Left lung (tissue), 10 donors: ENCODE measurements around the gene ATG13. TPM values are rescaled to one million over a fixed set of nuclear protein-coding genes. Genes with fewer than 3 reads are reported as not detected.

ENCODE experiments used
- ATAC-seq: fragments of 200-7000 bp; cut with Tn5 transposase; one replicate; pipeline ENCODE4 v1.9.1; 2020; ENCODE audit warnings: moderate library complexity
- DNase-seq, 4 donors: peaks; one replicate each; pipeline ENCODE4 v3.0.0-alpha.2; 2013 to 2020
- H3K27ac ChIP-seq, 2 donors: fragments of 200-600 bp; sonication (generic) in 1 of 2; one replicate each; pipeline versions ENCODE4 v1.5.0 to v1.8.0; 2020 to 2021
- H3K27me3 ChIP-seq, 2 donors: fragments of 200-600 bp; sonication (generic) in 1 of 2; one replicate each; pipeline versions ENCODE4 v1.5.0 to v1.8.0; 2020 to 2021
- H3K36me3 ChIP-seq, 2 donors: fragments of 200-600 bp; sonication (generic) in 1 of 2; one replicate each; pipeline versions ENCODE4 v1.5.0 to v1.8.0; 2020 to 2021
- H3K4me1 ChIP-seq, 2 donors: fragments of 200-600 bp; one replicate each; pipeline ENCODE4 v1.8.0; 2021
- H3K4me3 ChIP-seq, 2 donors: fragments of 200-600 bp; sonication (generic) in 1 of 2; one replicate each; pipeline versions ENCODE4 v1.5.0 to v1.8.0; 2020 to 2021; ENCODE audit warnings: mild to moderate bottlenecking in 1 of 2
- H3K9me3 ChIP-seq, 2 donors: fragments of 200-600 bp; sonication (generic) in 1 of 2; one replicate each; pipeline versions ENCODE4 v1.5.0 to v1.8.0; 2020 to 2021
- intact Hi-C, 2 donors: fragments of 100-400 bp; cut with DNase I; formaldehyde crosslinking; loops; one replicate each; pipeline versions ENCODE4 v1.11.2 to v1.14.2; 2022
- polyA plus RNA-seq, 6 donors: library from polyadenylated mRNA; unstranded; fragments of 120-200 nt; gene quantifications; one replicate each; pipeline ENCODE4 v1.2.1, GENCODE V29; 2013; ENCODE audit not compliant: insufficient read length in 6 of 6
- total RNA-seq, 2 donors: library from RNA; stranded (reverse); fragmentation: NEBNext Ultra II Directional; extraction: Animal tissue kit (Norgen Biotek cat#: 25700); gene quantifications; one replicate each; pipeline ENCODE4 v1.2.1, GENCODE V29; 2021
- TF ChIP-seq, protein P1 (sequence below), 2 donors: fragments of 200-600 bp; sonication (generic) in 1 of 2; IDR thresholded peaks; one replicate each; pipeline versions ENCODE4 v1.5.0 to v1.8.0; 2021; ENCODE audit warnings: antibody characterized with exemption in 2 of 2
- donor health status: DM: no; HTN: yes; CAD: no.
- donor health status: DM: no; HTN: no; CAD: no.

ATG13 gene
- total and polyA plus RNA-seq, 8 donors, result 47.1 to 58.2 (median 52.3) TPM

DNA sequence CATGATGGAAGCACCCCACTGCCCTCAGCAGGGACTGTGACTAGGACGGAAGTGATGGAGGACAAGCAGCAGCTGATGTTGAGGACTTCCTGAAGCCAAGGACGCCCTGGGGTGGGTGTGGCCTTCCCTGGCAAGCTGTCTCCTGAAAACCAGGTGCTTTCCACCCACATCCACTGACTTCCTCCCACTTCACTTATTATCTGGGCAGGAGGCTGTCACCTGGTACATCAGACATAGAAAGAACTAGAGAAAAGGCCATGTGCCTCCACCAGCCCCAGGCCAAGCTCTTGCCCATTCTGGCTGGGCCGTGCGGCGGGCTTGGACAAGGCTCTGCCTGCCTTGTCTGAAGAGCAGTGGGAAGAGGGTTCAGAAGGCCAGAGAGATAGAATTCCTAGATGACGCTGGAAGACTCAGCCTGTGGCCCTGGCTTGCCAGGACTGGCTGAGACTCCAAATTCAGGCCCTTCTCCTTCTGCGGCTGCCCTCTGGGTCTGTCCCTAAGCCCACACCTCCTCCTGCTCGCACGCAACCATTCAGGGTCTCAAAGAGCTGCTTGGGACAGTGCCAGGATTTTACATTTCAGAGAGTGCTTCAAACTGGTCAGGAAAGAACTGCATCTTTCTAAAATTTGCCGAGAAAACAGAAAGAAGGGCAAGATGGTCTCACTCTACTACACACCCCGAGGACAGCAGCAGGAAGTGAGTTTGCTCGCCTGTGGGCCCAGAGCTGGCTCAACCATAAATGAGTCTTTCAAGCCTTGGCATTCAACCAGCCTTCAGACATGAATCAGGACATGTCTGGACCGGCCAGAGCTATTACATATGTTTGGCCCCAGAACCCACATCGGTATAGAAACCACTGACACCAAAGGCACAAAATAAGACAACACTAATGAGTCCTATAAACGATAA is 69.8 kb downstream of the ATG13 start:
- DNase-seq (peak in 2 of 4 donors; percentile 54 to 76), ATAC-seq (peak; percentile 60)
- H3K4me1 ChIP-seq, result peaks cover 0 to 6% of the 10 kb centered on the region in 2 donors
- intact Hi-C loops, result no loop called here
- peaks cover 0 to 80% of the 10 kb centered on the region in 2 donors for H3K36me3 ChIP-seq
- no peak overlapping the region for H3K4me3 ChIP-seq
- H3K27me3 ChIP-seq, result no peaks in the 10 kb centered on the region
- peak overlapping the region; percentile 66 to 68 for H3K27ac ChIP-seq
- TF ChIP-seq, protein P1, sequence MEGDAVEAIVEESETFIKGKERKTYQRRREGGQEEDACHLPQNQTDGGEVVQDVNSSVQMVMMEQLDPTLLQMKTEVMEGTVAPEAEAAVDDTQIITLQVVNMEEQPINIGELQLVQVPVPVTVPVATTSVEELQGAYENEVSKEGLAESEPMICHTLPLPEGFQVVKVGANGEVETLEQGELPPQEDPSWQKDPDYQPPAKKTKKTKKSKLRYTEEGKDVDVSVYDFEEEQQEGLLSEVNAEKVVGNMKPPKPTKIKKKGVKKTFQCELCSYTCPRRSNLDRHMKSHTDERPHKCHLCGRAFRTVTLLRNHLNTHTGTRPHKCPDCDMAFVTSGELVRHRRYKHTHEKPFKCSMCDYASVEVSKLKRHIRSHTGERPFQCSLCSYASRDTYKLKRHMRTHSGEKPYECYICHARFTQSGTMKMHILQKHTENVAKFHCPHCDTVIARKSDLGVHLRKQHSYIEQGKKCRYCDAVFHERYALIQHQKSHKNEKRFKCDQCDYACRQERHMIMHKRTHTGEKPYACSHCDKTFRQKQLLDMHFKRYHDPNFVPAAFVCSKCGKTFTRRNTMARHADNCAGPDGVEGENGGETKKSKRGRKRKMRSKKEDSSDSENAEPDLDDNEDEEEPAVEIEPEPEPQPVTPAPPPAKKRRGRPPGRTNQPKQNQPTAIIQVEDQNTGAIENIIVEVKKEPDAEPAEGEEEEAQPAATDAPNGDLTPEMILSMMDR (IDR thresholded peaks at IDR 0.05), result no peak
- H3K9me3 ChIP-seq, result no peaks in the 10 kb centered on the region

DNA sequence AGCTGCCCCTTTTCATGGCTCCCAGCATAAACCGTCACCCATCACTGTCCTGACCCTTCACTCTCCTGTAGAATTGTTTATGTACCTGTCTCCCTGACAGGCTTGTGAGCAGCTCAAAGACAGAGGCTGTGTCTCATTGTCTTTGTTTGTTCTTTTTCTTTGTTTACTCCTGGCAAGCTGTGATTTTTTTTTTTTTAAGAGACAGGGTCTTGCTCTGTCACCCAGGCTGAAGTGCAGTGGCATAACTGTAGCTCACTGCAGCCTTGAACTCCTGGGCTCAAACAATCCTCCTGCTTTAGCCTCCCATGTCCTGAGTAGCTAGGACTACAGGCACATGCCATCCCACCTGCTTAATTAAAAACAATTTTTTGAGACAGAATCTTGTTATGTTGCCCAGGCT is 73.3 kb downstream of the ATG13 start:
- intact Hi-C loops, result no loop called here
- ATAC-seq (no peak), DNase-seq (no peak)
- H3K27me3 ChIP-seq, result no peaks in the 10 kb centered on the region
- H3K4me3 ChIP-seq, result no peak overlapping the region
- peaks cover 0 to 3% of the 10 kb centered on the region in 2 donors for H3K4me1 ChIP-seq
- peaks cover 0 to 89% of the 10 kb centered on the region in 2 donors for H3K36me3 ChIP-seq
- H3K9me3 ChIP-seq, result no peaks in the 10 kb centered on the region
- H3K27ac ChIP-seq, result no peak overlapping the region
- TF ChIP-seq, protein P1 (IDR thresholded peaks at IDR 0.05), result no peak

- TF ChIP-seq, protein P1 (IDR thresholded peaks at IDR 0.05), result no peak
- peaks cover 0 to 13% of the 10 kb centered on the region in 2 donors for H3K4me1 ChIP-seq
- DNase-seq (no peak), ATAC-seq (no peak)
- no peaks in the 10 kb centered on the region for H3K27me3 ChIP-seq
- H3K9me3 ChIP-seq, result no peaks in the 10 kb centered on the region
- peaks cover 0 to 84% of the 10 kb centered on the region in 2 donors for H3K36me3 ChIP-seq
- H3K4me3 ChIP-seq, result no peak overlapping the region
- H3K27ac ChIP-seq, result no peak overlapping the region
- intact Hi-C loops, result no loop called here
These were observed 75.1 kb downstream of the ATG13 start for GRCh38 chr11:46692450-46692849.

GRCh38 chr11:46693597-46694012 is 76.3 kb downstream of the ATG13 start:
- no peaks in the 10 kb centered on the region for H3K27me3 ChIP-seq
- no peaks in the 10 kb centered on the region for H3K9me3 ChIP-seq
- peaks cover 0 to 75% of the 10 kb centered on the region in 2 donors for H3K36me3 ChIP-seq
- peaks cover 2 to 25% of the 10 kb centered on the region in 2 donors for H3K4me1 ChIP-seq
- DNase-seq, result no peak
- TF ChIP-seq, protein P1 (IDR thresholded peaks at IDR 0.05), result no peak
- no peak overlapping the region for H3K4me3 ChIP-seq
- intact Hi-C loops, result no loop called here
- ATAC-seq, result no peak
- no peak overlapping the region for H3K27ac ChIP-seq

DNA sequence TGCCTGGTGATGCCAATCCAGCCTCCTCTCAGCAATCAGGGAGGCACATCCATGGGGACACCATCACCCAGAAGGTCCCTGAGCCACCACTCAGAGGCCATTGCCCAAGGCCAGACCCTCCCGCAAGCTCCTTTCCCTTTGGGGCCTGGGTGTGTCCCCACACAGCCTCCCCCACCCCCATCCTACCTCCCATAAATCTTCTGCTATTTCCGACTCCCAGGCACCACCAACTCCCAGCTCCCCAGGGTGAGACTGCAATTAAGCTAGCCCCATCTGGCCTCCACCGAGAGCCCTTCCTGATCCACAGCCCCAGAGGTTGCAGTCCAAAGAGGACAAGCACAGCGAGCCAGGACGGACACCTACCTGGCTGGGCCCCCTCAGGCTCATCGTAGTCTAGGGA is 76.7 kb downstream of the ATG13 start:
- H3K36me3 ChIP-seq, result peaks cover 0 to 71% of the 10 kb centered on the region in 2 donors
- no peak for ATAC-seq

More for the DNA sequence above, 76.7 kb downstream of the ATG13 start:
- no peaks in the 10 kb centered on the region for H3K9me3 ChIP-seq
- no peak for DNase-seq
- intact Hi-C loops, result no loop called here
- H3K27me3 ChIP-seq, result no peaks in the 10 kb centered on the region
- H3K27ac ChIP-seq, result no peak overlapping the region
- peaks cover 6 to 30% of the 10 kb centered on the region in 2 donors for H3K4me1 ChIP-seq
- H3K4me3 ChIP-seq, result no peak overlapping the region
- TF ChIP-seq, protein P1 (IDR thresholded peaks at IDR 0.05), result no peak
